Measurements from ENCODE around the gene PDE6G.

Gene PDE6G

DNA sequence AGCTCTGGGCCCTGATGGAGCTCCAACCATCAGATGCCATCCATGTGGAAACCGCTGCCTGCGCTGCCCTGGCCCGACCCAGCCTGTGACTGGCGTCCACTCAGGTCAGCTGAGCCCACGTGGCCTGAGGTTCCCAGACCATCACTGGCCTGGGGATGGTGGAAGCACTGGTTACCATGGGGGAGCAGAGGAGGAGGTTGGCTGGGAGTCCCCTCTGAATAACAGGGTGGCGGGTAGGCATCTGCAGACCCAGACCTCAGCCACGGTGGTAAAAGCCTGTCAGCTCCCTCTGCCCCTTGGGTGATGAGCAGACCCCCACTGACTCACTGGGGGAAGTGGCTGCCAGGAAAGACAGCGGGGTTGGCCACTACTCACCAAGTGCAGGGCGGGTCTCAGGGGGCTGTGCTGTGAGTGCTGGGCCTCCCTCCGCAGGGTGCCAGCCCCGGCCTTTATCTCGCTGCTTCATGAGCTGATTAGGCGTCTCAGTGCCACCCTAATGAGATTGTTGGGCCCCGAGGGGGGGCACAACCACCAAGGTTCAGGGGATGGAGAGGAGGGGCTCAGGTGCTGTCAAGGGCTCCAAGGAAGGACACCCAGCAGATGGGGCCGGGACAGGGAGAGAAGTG, at the start of gene PDE6G:
PDE6G (minus strand) TSS at position 425 of the 626 bp plus-strand sequence. CDS start 3,237 bp downstream, outside the sequence.
- DNase-seq: no peak

DNA sequence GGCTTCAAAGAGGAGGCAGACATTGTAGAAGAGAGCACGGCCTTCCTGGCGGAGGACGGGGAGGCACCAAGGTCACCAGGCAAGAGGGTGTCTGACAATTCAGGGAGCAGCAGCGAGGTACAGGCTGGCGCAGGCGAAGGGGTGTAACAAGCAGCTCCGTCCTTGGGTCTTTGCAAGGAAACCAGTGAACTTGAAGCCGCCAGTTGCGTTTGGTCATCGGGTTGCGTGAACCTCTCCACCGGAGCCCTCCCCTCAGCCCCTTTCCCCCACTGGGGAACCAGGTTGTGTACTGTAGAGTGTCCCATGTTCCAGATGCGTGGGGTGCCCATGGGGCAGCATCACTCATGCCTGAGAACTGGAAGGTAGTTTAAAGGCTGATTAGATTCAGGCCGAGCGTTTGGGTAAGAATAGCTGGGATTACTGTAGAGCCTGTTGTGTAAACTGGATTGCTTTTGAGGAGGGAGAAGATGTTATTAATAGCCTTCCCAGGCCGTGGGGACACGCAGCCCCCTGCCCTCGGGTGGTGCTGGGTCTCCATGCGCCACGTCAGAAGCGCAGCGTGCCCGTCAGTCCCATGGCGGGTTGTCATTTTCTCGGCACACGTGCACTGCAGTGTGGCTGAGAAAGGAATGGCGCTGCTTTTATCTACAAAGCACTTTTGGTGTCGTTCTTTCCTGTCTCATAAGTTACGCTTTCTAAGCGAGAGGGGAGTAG, 49.3 kb upstream of the PDE6G start:
- no peak for DNase-seq

DNA sequence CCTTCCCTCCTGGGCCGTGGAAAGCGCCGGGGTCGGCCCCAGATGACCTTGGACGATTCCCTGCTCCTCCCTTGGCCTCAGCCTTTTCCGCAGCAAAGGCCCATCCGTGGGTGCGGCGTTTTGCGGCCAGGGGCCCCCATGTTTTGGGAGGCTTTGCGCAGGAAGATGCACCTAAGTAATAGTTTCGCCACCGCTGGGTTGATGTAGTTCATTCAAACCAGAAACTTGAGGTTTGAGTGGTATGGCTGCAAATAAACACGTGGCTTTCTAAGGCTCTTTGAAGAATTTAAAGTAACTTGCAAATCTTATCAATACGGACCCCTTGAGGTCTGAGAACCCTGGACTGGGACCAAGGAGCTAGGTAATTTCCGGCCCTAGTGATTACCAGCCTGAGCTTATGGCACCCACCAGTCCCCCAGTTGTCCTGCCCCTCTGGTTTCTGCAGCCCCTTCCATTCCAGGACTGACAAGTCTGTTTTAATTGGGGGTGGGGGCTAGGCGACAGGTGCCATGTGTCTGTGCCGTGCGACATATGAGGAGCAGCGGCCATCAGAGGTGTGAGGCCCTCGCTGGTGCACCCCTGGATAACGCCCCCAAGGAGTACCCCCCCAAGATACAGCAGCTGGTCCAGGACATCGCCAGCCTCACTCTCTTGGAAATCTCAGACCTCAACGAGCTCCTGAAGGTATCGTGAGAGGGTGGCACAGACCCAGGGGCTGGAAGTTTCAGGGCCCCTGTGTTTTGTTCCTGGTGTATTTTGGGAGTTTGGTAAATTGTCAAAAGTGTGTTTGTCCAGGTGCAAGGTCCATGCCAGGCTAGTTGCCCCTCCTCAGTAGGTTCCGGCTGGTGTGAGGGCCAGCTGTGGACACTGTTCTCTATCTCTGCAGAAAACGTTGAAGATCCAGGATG, 47.7 kb upstream of the PDE6G start:
- no peak for DNase-seq

DNA sequence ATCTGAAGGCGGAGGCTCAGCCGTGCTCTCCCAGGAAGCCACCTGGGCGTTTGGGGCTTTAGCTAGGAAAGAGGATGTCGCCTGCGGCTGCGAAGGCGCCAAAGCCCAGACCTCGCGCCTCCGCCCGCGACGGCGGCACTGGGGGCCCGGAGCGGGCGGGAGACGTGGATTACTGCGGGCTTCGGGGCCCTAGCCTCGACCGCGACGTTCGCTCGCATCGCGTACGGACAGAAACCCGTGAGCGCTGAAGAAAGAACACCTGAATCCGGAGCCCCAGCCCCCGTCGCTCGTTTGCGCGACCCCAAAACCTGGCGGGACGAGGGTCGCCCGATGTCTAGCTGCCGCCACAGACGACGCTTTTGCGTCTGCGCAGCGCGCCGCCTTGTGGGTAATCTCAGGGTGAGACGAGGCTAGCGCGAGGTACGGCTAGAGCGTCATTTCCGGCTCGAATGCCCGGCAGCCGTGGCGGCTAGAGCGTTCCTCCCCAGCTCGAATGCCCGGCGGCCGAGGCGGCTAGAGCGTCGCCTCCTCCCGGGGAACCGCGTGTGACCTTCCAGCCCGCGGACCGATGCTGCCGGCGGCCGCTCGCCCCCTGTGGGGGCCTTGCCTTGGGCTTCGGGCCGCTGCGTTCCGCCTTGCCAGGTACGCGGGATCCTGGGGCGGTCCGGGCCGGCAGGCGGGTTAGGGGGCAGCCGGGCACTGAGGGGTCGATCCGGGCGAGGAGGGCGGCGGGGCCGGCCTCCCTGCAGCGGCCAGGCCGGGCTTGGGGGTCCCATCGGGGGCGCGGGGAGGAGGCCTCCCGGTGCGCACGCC, 46.8 kb upstream of the PDE6G start, which contains the start of gene MRPL12:
MRPL12 (plus strand) TSS at position 434 of the 813 bp plus-strand sequence; CDS start at position 569, 135 bp downstream.
- peak; percentile 85 for DNase-seq

DNA sequence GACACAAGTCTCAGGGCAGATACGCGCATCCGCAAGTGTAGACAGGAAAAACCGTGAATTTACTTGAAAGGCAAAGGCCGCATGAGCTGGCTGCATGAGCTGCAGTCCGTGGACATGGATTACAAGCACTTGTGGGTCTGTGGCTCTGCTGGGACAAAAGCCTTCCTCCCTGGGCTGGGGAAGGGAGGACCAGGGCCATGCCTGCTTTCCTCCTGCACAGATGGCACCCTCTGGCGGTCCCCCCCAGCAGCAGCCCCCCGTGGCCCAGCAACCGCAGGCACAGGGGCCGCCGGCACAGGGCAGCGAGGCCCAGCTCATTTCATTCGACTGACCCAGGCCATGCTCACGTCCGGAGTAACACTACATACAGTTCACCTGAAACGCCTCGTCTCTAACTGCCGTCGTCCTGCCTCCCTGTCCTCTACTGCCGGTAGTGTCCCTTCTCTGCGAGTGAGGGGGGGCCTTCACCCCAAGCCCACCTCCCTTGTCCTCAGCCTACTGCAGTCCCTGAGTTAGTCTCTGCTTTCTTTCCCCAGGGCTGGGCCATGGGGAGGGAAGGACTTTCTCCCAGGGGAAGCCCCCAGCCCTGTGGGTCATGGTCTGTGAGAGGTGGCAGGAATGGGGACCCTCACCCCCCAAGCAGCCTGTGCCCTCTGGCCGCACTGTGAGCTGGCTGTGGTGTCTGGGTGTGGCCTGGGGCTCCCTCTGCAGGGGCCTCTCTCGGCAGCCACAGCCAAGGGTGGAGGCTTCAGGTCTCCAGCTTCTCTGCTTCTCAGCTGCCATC, 45.1 kb upstream of the PDE6G start:
- DNase-seq: no peak

DNA sequence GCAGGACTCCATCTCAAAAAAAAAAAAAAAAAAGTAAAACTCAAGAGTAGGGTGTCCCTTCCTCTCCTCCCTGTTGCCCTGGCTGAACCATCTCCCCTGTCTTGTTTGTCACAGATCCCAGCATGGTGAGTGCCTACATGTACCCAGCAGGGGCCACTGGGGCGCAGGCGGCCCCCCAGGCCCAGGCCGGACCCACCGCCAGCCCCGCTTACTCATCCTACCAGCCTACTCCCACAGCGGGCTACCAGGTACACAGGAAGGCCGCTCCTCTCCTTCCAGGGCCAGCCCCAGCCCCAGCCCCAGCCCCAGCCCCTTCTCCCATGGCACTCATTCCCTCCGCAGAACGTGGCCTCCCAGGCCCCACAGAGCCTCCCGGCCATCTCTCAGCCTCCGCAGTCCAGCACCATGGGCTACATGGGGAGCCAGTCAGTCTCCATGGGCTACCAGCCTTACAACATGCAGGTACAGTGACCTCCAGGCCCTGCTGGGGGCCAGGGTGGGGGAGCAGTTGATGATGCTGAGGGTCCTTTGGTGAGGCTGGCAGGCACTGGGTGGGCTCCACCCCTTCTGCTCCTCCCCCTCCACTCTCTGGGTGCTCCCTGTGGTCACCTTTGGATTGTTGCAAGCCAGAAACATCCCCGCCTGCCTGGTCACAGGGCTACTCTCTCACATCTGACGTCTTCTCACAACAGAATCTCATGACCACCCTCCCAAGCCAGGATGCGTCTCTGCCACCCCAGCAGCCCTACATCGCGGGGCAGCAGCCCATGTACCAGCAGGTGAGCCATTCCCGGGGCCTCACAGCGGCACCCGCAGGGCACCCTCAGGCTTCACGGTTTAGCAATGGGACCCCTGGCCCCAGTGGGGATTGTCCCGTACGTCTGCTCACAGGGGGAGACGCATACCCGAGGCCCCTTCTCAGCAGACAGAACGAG, 44.3 kb upstream of the PDE6G start:
- DNase-seq: no peak

DNA sequence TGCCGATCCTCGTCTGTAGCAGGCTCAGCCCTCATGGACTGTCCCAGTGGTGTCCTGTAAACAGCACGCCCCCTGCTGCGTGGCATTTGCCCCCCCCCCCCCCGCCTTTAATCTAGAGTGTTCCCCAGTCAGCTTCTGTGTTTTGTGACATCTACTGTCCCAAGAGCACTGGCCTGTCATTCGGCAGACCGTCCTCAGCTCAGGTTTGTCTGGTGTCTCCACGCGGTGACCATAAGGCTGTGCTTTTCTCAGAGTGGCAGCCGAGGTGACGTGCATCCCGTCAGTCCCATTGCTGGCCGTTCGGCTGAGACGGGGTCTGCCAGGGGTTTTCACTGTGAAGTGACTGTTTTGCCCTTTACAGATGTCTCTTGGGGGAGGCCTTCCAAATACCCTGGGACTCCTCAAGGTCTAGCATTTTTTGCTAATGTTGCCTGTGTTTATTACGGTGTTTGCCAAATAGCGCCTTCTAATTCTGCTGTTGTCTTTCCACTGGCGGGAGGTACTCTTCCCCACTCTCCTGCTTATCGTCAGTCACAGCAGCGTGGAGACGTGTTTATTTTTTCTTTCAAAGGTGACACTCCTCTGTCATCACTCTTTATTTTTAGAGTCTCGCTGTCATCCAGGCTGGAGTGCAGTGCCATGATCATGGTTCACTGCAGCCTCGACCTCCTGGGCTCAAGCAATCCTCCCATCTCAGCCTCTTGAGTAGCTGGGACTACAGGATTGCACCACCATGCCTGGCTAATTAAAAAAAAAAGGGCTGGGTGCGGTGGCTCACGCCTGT, 41.1 kb upstream of the PDE6G start:
- DNase-seq: no peak

DNA sequence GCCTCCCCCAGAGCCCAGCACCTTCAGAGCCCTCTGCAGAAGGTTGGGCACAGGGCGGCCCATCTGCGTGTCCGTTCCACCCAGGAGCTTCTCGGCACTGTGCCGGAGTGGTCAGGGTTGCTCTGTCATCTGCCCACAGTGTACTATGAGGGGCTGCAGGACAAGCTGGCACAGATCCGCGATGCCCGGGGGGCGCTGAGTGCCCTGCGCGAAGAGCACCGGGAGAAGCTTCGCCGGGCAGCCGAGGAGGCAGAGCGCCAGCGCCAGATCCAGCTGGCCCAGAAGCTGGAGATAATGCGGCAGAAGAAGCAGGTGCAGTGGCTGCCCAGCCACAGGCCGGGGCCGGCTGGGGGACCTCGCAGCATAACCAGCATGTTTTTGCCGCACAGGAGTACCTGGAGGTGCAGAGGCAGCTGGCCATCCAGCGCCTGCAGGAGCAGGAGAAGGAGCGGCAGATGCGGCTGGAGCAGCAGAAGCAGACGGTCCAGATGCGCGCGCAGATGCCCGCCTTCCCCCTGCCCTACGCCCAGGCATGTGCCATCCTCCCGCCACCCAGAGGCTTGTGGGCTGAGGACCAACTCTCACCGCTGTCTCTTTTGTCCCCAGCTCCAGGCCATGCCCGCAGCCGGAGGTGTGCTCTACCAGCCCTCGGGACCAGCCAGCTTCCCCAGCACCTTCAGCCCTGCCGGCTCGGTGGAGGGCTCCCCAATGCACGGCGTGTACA, 40.0 kb upstream of the PDE6G start:
- DNase-seq: no peak

DNA sequence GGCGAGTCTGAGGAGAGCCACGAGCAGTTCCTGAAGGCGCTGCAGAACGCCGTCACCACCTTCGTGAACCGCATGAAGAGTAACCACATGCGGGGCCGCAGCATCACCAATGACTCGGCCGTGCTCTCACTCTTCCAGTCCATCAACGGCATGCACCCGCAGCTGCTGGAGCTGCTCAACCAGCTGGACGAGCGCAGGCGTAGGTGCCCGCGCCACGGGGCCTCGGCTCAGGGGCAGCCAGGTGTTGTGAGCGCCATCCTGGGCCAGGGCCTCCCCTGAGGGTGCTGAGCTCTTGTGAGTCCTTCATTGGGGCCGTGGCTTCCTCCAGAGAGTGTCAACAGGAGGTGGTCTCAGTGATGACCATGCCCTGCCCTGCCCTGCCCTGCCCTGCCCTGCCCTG, 39.5 kb upstream of the PDE6G start:
- DNase-seq: no peak

DNA sequence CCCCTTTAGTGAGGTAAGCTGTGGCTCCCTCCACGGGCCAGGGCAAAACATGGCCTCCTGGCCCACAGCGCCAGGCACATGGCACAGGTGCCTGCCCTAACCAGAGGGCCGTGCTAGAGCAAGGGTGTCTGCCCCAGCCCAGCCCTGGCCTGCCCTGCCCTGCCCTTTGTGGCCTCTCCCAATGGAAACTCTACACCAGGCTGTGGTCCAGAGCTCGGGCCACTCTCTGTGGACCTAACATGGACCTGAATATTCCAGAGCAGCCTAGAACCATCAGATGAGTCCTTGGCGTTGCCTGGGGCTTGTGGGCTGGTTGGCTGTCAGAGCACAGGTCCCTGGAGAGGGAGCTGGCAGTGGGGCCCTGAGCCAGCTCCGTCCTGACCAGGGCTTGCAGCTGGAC, 38.9 kb upstream of the PDE6G start:
- no peak for DNase-seq

DNA sequence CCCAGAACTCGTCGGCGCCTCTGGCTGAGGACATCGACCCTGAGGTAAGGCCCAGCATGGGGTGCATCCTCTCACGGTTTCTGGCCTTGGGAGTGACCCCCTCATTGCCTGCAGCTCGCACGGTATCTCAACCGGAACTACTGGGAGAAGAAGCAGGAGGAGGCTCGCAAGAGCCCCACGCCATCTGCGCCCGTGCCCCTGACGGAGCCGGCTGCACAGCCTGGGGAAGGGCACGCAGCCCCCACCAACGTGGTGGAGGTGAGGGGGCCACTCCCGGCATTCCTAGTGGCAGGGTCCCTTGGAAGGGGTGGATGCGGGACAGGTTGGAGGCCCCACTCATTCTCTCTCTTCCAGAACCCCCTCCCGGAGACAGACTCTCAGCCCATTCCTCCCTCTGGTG, 38.5 kb upstream of the PDE6G start:
- no peak for DNase-seq

DNA sequence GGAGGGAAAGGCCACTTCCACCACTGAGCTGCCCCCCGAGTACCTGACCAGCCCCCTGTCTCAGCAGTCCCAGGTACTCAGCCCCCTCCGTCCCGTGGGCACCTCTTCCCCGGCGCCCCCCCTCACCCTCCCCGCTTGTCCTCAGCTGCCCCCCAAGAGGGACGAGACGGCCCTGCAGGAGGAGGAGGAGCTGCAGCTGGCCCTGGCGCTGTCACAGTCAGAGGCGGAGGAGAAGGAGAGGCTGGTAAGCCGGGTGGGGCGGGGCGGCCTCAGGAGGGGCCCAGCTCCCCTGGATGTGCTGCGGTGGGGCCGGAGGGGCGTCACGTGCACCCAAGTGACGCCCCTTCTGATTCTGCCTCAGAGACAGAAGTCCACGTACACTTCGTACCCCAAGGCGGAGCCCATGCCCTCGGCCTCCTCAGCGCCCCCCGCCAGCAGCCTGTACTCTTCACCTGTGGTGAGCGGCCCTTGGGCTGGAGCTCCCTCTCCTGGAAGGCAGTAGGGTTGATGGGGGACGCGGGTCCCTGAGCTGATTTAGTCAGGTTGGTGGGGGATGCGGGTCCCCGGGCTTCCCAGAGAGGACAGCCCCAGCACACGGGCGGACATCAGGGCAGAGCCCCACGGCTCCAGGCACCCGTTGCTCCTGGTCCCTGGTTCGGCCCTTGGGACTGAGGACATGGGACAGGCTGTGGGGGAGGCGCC, 37.3 kb upstream of the PDE6G start:
- no peak for DNase-seq

DNA sequence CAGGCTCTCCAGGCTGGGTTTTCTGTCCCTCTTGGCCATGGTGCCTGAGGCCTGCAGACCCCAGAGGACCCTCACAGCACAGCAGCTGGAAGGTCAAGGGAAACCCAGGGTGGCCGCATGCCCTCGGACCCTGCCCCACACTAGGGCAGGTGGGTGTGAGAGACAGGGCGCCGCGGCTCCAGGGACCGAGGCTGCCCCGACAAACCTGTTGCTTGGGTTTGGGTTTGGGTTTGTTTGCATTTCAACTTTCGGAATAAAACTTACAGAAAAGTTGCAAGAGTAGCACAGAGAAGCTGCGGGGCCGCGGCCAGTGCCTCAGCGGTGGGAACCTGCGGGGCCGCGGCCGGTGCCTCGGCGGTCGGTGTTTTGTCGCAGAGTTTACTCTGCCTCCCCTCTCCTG, 35.3 kb upstream of the PDE6G start:
- no peak for DNase-seq

DNA sequence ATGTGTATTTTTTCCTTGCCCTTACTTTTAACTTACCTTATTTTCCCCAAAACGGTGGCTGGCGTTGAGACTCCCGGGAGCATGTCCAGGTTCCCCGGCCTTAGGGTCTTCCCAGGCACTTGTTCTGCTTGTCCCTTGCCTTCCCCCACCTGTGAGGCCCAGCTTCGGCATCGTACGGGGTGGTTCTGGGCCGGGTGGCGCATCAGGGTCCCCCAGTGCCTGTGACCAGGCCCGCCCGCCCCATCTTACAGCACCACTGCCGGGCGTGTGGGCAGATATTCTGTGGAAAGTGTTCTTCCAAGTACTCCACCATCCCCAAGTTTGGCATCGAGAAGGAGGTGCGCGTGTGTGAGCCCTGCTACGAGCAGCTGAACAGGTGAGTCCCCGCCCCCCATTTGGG, 34.9 kb upstream of the PDE6G start:
- no peak for DNase-seq

DNA sequence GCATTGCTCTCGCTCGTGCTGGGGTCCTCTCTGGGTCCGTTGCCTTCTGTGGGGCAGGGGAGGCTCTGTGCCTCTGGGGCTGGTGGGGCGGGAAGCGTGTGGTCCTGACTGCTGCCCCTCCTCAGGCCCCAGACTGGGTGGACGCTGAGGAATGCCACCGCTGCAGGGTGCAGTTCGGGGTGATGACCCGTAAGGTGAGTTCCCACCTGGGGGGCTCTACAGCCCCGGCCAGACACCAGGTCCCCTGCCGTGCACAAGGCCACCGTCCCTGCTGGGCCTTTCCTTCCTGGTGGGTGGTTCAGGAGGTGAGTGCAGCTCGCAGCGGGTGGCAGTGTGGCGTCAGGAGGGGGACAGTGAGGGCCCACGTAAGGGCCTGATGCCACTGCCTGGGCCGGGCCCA, 34.2 kb upstream of the PDE6G start:
- no peak for DNase-seq

DNA sequence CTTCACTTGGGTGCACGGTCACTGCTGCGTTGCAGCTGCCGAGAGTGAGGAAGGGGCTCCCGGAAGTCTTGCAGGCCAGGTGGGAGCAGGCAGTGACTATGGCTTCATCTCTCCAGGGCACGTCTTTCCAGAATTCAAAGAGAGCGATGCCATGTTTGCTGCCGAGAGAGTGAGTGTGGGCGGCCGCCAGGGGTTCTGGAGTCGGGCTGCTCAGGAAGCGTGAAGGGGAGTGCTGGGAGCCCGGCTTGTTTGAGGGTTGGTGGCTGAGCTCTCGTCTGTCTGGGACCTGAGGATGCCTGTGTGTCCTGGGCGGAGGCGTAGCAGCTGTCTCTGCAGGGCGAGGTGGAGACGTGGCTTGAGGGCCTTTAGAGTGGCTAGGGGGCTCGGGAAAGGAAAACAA, 33.7 kb upstream of the PDE6G start:
- DNase-seq: no peak

DNA sequence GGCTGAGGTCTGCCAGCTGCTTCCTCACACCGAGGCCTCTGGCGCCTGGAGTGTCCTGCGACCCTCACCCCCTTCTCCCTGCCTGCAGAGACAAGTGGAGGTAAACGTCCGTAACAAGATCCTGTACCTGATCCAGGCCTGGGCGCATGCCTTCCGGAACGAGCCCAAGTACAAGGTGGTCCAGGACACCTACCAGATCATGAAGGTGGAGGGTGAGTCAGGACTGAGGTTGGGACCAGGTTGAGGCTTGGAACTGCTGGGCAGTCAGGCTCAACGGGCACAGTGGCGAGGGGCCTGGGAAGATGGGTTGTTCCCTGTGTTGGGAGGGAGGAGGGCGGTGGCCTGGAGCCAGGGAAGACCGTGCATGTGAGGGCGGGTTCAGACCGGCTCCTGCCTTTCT, 32.3 kb upstream of the PDE6G start:
- no peak for DNase-seq

DNA sequence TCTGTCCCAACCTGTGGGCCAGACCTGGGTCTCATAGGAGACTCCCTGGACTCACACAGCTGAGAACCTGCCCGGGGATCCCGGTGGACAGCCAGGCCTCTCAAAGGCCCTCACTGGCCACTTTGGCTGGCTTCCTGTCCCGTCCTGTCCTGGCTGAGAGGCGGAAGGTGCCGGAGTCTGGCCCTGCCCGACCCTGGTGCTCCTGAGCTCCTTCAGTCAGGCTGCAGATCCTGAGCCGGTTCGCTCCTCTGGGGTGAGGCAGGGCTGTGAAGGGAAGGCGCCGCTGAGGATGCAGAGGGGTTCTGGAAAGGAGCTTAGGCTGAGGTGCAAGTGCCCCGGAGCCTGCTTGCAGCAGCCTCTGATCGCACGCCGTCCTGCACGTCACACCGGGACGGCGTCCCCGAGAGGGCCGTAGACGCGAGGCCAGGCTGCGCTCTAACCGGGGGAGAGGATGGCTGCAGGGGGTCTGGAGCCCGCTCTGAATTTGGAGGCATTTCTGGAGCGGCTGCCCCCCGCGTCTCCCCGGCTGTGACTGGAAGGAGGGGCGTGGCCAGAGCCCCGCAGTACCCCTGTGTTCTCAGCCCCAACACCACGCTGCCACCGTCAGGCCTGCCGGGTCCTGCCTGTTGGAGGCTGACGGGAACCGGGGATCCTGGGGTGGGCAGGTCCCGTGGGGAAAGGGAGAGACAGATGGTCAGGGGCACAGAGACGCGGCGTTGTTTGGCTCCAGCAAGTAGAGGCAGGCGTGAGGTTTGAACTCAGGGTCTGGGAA, 31.6 kb upstream of the PDE6G start:
- DNase-seq: no peak
